Cerebellar cortex (tissue), 1 donor: ENCODE results near the gene ZNF385D.
"Not testable (repeated sequence)": the region's sequence is repeated elsewhere in the genome, so short reads cannot be mapped to it uniquely, and the experiment has no call there.

ENCODE experiments used
- DNase-seq: peaks from one replicate; pipeline ENCODE4 v3.0.0-alpha.2; 2015; ENCODE audit warnings: low spot score

Gene ZNF385D

DNA sequence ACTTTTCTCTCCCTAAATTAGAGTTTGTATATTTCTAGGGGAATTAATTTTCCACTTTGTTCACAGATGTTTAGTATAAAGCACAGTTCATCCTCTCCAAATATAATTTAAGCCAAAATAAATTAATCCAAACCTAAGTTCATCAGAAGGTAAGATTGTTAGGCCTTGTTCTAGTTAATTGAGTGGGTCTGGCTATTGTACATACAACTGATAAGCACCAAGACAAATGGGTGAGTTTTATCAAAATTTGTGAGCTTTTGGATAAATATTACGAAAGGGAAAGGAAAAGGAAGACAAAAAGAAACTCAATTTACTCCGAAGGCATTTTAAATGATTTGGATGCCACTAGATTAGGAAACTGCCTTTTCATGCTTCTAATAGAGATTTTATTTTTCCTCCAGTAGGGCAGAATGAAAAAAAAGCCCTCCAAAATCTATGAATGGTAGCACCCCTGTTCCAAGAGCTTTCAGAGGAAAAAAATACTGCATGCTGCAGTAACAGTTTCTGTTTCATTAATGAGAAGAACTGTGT is 304.0 kb downstream of the ZNF385D start:
- DNase-seq = no peak

DNA sequence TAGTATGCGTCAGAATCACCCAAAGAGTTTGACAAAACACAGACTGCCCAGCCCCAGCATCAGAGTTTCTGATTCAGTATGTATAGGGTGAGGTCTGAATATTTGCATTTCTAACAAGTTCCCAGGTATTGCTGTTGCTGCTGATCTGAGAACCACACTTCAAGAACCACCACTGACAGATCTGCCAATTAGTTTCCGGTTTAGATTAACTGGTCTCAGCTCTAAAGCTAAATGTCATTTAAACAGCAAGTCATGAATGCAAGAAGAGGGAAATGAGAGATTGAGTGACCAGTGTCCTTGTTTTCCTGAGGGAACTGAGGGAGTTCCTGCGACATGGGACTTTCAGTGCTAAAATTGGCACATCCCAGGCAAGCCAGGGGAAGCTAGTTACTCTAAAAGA is 305.0 kb downstream of the ZNF385D start:
- no peak for DNase-seq

- peak; percentile 44 for DNase-seq
Measured at GRCh38 chr3:21441821-21442220, 309.2 kb downstream of the ZNF385D start.

DNA sequence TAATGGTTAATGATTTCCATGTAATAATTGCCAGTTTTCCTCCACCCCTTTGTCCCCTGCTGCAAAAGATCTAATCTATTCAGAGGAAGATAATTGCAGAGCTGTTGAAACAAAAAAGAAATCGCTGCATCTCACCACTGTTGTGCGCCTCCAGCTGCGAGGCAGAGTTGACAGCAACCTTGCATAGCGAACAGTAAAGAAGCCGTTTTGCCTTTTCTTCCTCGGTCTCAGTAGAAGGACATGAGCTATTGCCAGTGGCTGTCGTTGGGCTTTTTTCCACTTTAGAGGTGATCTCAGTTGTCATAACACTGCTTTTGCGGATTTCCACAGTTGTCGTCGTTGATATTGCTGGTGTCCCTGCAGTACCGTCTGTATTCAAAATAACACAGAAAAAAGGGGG is 314.2 kb downstream of the ZNF385D start:
- DNase-seq = no peak

DNA sequence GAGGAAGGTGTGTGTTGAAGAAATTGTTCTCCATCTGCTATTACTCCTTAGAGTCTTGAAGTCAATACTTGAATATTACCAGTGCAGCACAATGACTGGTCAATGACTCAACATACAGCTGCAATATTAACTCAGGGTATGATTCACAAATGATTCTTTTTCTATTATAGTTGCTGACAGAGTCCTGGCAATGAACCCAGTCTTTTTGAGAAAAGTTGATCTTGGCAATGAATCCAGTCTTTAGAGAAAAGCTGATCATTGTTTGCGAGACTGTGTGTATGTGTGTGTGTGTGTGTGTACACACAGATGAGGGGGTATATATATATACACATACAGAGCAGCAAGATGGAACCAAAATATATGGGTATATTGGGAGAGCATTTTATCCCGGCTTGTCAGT is 315.1 kb downstream of the ZNF385D start:
- no peak for DNase-seq

DNA sequence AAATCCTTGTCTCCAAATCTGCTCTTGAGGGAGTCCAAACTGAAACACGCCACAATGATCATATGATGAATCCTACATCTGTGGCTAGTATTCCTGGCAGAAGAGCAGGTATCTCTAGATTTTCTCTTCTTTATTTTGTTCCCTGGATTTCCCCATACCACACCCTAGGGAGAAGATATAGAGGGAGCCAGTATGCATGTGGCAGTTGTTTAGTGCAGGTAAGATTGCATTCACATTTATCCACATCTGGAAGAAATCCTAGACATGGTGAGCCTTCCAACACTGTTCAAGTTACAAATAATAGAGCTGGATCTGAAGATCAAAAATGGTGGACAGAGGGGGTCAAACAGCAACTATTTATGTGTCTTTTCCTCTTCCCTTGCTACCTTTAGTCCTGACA is 316.7 kb downstream of the ZNF385D start:
- no peak for DNase-seq

DNA sequence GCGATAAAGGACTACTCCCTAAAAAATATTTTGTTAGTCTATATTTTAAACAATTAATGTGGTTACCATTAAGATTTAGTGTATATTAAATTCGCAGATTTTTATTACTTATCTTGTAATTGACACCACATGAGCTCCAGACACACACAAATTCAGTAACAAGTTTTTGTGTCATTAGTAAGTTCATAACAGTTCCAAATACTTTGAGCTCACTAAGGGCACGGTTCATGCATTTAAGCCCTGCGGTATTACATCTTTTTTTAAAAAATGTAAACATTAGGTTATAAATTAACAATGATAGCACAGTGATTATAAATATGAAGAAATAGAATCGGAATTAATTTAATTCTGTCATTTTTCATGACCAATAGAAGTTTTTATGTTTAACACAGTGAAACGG is 317.3 kb downstream of the ZNF385D start:
- no peak for DNase-seq

- no peak for DNase-seq
Measured at GRCh38 chr3:21426920-21427319, 324.1 kb downstream of the ZNF385D start.

GRCh38 chr3:21425715-21426114 is 325.3 kb downstream of the ZNF385D start:
- DNase-seq = no peak

DNA sequence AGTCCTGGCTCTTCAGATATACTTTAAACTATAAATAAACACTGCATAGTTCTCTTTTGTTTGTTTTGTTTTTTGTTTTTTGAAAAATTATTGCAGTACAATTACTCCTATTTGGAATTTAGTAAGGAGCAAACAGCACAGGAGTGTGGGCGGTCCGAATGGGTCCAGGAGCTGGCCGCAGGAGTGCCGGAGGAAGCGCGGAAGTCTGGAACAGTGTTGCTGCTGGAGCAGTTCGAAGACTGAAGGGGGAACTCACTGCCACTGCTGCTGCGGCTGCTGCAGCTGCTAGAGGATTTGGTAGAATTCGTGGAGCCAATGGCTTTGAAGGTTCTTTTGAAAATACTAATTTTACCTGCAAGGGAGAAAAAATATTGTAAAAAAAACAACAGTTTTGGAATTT is 329.9 kb downstream of the ZNF385D start:
- no peak for DNase-seq

- no peak for DNase-seq
Measured at GRCh38 chr3:21417991-21418390, 333.0 kb downstream of the ZNF385D start.

- no peak for DNase-seq
Measured at GRCh38 chr3:21414506-21414905, 336.5 kb downstream of the ZNF385D start.

DNA sequence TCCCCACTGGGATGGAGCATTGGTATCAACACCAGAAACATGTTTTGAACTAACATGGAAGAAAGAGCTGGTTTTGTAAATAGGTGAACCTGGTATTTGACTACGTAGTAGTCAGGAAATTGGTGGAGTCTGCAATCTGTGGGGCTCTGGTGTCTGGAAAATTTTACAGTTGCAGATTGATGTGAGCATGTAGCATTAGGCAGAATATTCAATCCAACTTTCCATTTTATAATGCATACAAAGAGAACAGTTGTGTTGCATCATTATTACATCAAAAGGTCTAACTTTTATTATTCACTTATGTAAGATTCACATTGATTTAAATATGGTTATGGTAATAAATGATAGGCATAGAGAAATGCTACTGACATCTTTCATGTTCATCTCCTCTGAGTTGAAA is 340.0 kb downstream of the ZNF385D start:
- no peak for DNase-seq

DNA sequence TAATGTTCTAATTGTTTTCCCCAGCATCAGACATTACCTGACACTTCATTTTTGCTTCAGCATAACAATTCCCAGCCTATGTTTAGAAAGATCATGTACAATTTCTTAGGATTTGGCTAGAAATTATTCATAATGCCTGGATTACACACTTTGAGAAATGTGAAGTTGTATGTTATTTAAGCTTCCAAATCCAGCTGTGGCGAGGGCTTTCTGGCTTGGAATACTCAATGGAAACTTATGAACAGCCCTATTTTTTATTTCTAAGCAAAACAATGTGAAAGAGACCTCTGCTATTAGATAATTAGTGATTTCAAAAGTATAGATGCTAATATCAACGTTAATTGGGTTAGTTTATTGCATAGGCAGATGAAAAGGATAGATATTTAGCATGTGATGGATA is 341.6 kb downstream of the ZNF385D start:
- DNase-seq = no peak

DNA sequence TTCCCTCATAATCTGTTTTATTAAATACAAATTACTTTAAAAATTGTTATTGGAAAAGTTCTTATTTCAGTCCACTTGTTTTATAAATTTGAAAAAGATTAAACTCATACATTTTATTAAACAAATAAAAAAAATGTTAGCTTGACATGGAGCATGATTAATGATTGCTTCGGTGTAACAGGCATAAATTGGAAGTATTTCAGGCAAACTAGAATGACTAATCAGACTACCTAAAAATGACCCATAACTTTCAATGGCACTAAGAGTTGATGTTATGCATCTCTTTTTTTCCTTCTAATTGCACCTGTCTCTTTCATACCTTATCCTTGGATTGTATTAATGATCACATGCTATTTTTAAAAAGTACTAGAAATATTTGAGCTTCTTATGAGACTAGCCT is 343.3 kb downstream of the ZNF385D start:
- DNase-seq = no peak

DNA sequence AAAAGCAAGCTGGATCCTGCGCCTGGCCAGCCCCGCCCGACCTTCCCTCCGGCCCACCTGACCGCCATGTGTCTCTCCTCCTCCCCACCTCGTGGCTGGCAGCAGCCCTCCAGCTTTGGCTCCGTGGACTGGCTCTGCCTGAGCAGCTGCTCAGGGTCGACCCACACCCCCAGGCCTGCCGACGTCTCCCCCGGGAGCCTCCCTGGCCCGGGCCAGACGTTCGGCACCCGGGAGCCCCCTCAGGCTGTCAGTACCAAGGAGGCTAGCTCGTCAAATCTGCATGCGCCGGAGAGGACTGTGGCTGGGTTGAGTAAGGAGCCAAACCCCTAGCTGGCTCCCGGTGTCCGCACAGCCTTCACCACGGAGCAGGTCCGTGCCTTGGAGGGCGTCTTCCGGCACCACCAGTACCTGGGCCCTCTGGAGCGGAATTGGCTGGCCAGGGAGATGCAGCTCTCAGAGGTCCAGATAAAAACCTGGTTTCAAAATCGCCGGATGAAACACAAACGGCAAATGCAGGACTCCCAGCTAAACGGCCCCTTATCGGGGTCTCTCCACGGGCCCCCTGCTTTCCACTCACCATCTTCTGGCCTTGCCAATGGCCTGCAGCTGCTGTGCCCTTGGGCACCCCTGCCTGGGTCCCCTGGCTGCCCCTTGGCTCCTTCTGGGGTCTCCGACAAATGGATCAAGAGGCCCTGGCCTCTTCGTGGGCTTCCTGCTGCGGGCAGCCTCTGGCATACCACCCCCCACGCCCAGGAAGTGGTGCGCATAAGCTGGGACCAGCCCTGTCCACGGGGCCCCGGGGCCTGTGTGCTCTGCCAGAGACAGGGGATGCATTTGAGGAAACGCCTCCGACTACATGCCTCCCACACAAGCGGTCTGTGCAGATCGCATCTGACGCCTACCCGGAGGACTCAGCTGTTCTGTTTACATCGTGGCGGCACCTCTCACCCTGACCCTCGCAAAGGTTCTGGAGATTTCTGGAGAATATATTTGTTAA is 345.0 kb downstream of the ZNF385D start:
- DNase-seq = no peak

DNA sequence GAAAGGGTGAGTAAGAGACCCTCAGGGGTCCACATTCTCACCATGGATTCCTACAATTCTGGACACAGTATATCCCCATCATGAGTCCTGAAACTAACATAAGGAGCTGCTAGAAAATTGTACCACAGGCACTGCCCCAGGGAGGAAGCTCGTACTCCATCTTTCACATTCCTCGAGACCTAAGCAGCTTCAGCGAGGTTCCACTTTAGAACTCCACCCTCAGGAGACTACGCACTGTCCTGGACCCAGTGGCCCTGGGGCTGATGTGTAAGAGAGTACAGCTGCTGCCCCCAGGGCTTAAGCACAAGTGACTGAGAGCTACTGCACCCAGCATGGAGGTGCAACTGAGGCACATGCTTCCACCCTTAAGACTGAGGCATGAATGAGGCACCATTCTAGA is 352.5 kb downstream of the ZNF385D start:
- no peak for DNase-seq

GRCh38 chr3:21393683-21394311 is 357.2 kb downstream of the ZNF385D start:
- DNase-seq = no peak

GRCh38 chr3:21392526-21392925 is 358.5 kb downstream of the ZNF385D start:
- DNase-seq = no peak

- no peak for DNase-seq
Measured at GRCh38 chr3:21390856-21391255, 360.2 kb downstream of the ZNF385D start.

- no peak for DNase-seq
Measured at GRCh38 chr3:21390136-21390535, 360.9 kb downstream of the ZNF385D start.

DNA sequence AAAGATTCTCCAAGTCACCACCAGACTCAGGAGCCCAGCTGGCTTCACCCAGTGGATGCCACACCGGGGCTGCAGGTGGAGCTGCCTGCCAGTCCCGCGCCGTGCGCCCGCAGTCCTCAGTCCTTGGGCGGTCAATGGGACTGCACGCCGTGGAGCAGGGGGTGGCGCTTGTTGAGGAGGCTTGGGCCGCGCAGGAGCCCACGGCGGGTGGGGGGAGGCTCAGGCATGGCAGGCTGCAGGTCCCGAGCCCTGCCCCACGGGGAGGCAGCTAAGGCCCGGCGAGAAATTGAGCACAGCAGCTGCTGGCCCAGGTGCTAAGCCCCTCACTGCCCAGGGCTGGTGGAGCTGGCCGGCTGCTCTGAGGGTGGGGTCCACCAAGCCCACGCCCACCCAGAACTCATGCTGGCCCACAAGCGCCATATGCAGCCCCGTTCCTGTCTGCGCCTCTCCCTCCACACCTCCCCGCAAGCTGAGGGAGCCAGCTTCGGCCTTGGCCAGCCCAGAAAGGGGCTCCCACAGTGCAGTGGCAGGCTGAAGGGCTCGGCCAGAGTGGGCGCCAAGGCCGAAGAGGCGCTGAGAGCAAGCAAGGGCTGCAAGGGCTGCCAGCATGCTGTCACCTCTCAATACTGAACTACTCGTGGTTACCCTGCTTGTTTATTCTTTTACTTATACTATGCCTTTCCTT is 363.7 kb downstream of the ZNF385D start:
- not testable (repeated sequence) for DNase-seq

DNA sequence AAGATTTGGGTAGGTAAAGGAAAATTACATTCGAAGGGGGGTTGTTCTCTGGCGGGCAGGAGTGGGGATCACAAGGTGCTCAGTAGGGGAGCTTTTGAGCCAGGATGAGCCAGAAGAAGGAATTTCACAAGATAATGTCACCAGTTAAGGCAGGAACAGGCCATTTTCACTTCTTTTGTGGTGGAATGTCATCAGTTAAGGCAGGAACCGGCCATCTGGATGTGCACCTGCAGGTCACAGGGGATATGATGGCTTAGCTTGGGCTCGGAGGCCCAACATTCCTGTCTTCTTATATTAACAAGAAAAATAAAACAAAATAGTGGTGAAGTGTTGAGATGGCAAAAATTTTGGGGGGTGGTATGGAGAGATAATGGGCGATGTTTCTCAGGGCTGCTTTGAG is 373.0 kb downstream of the ZNF385D start:
- DNase-seq = not testable (repeated sequence)
